A549 (cell line): ENCODE data around the gene SHC4. TPM values are rescaled to one million over a fixed set of nuclear protein-coding genes. Genes with fewer than 3 reads are reported as not detected.

ENCODE experiments used
- ATAC-seq, 2 experiments: fragments of 200-7000 bp in 1 of 2; fragments of >200 bp in 1 of 2; cut with Nextera tagmentation in 1 of 2; cut with Tn5 transposase in 1 of 2; 3 replicates each; pipeline versions ENCODE4 v1.8.0 to v1.9.1; 2018 to 2020; ENCODE audit warnings: mild to moderate bottlenecking in 1 of 2, moderate library complexity in 1 of 2
- CTCF ChIA-PET: fragments of 300-600 bp; sonication (Branson Sonifier 250); formaldehyde crosslinking; extraction: SDS; loops from one replicate; lab custom pipeline; 2021; ENCODE audit warnings: antibody characterized with exemption, inconsistent platforms; lab: Yijun Ruan, JAX
- POLR2A ChIA-PET: fragments of 350-600 bp; formaldehyde crosslinking; extraction: SDS; loops from one replicate; lab custom pipeline; 2021; ENCODE audit warnings: antibody characterized with exemption, inconsistent platforms; lab: Yijun Ruan, JAX
- DNase-seq, 2 experiments: peaks; one replicate each; pipeline versions ENCODE4 v3.0.0 to v3.0.0-alpha.2; 2011 to 2016; ENCODE audit warnings: low read depth in 1 of 2, low spot score in 1 of 2
- FAIRE-seq: peaks from 2 replicates; lab custom pipeline; 2011; peaks lifted over from hg19 to GRCh38; lab: Jason Lieb, UNC
- H3K27ac ChIP-seq, 2 experiments: fragments of >200 bp; sonication (Bioruptor Twin); formaldehyde crosslinking; 3 replicates each; pipeline ENCODE4 v1.5.1; 2016 to 2017
- H3K4me1 ChIP-seq: fragments of >200 bp; sonication (Bioruptor Twin); formaldehyde crosslinking; 3 replicates; pipeline ENCODE4 v1.6.1; 2016
- H3K4me2 ChIP-seq: fragments of >200 bp; sonication (Bioruptor Twin); formaldehyde crosslinking; 3 replicates; pipeline ENCODE4 v1.6.1; 2016
- H3K4me3 ChIP-seq: fragments of >200 bp; sonication (Bioruptor Twin); formaldehyde crosslinking; 3 replicates; pipeline ENCODE4 v1.5.1; 2016
- H3K9me3 ChIP-seq: fragments of >200 bp; sonication (Bioruptor Twin); formaldehyde crosslinking; 3 replicates; pipeline ENCODE4 v1.6.1; 2016
- CBX2 ChIP-seq: fragments of 200-600 bp; sonication (generic); IDR thresholded peaks from 2 replicates; pipeline ENCODE4 v1.6.1; 2016; ENCODE audit warnings: low read depth, mild to moderate bottlenecking, borderline replicate concordance
- CEBPB ChIP-seq, 2 experiments: fragments of >200 bp in 1 of 2; sonication (Bioruptor Twin) in 1 of 2; formaldehyde crosslinking in 1 of 2; IDR thresholded peaks; 2 replicates each; pipeline ENCODE4 v1.6.1; 2012 to 2016
- CTCF ChIP-seq: fragments of >200 bp; sonication (Bioruptor Twin); formaldehyde crosslinking; IDR thresholded peaks from 3 replicates; pipeline ENCODE4 v1.5.1; 2016
- ELK1 ChIP-seq: fragments of 150-350 bp; IDR thresholded peaks from 2 replicates; pipeline ENCODE4 v1.6.1; 2014; ENCODE audit warnings: low read depth, mild to moderate bottlenecking, low read length
- EP300 ChIP-seq, 2 experiments: fragments of >200 bp; sonication (Bioruptor Twin); formaldehyde crosslinking; IDR thresholded peaks; 2 replicates in 1 of 2; 3 replicates in 1 of 2; pipeline ENCODE4 v1.6.1; 2016 to 2017
- GATA3 ChIP-seq: IDR thresholded peaks from 2 replicates; pipeline ENCODE4 v1.6.1; 2012; ENCODE audit warnings: borderline replicate concordance
- HEYL ChIP-seq: fragments of 250-450 bp; sonication (Bioruptor Pico); IDR thresholded peaks from 2 replicates; pipeline ENCODE4 v1.8.0; 2021; ENCODE audit warnings: mild to moderate bottlenecking, moderate library complexity
- HOXB5 ChIP-seq: fragments of 250-450 bp; sonication (Bioruptor Pico); IDR thresholded peaks from 2 replicates; pipeline ENCODE4 v1.5.0; 2020; ENCODE audit warnings: mild to moderate bottlenecking, moderate library complexity
- MAFK ChIP-seq: fragments of 450-650 bp; IDR thresholded peaks from 2 replicates; pipeline ENCODE4 v1.6.1; 2014; ENCODE audit not compliant: partially characterized antibody
- PBX3 ChIP-seq: IDR thresholded peaks from 2 replicates; pipeline ENCODE4 v1.6.1; 2012
- RAD21 ChIP-seq, 2 experiments: fragments of >200 bp in 1 of 2; sonication (Bioruptor Twin) in 1 of 2; formaldehyde crosslinking in 1 of 2; IDR thresholded peaks in 1 of 2; conservative IDR thresholded peaks in 1 of 2; 2 replicates in 1 of 2; 3 replicates in 1 of 2; pipeline ENCODE4 v1.6.1; 2012 to 2018; ENCODE audit warnings: inconsistent platforms in 1 of 2
- RNF2 ChIP-seq: fragments of 200-600 bp; sonication (generic); IDR thresholded peaks from 2 replicates; pipeline ENCODE4 v1.6.1; 2016; ENCODE audit warnings: low read depth, mild to moderate bottlenecking, antibody characterized with exemption, moderate library complexity, borderline replicate concordance
- SMC3 ChIP-seq: fragments of >200 bp; sonication (Bioruptor Twin); formaldehyde crosslinking; IDR thresholded peaks from 3 replicates; pipeline ENCODE4 v1.6.1; 2018; ENCODE audit warnings: inconsistent platforms
- TFCP2L1 ChIP-seq: fragments of 250-450 bp; sonication (Bioruptor Pico); IDR thresholded peaks from 2 replicates; pipeline ENCODE4 v1.5.0; 2021; ENCODE audit warnings: mild to moderate bottlenecking
- TP53 ChIP-seq: fragments of 250-450 bp; sonication (Bioruptor Pico); IDR thresholded peaks from 2 replicates; pipeline ENCODE4 v1.5.0; 2021; ENCODE audit warnings: mild to moderate bottlenecking, moderate library complexity
- USF2 ChIP-seq: fragments of 450-650 bp; IDR thresholded peaks from 2 replicates; pipeline ENCODE4 v1.6.1; 2014; ENCODE audit warnings: antibody characterized with exemption
- ZC3H11A ChIP-seq: fragments of 450-650 bp; IDR thresholded peaks from 2 replicates; pipeline ENCODE4 v1.6.1; 2014; ENCODE audit warnings: antibody characterized with exemption, mild to moderate bottlenecking
- WGBS: methylation state at CpG from one replicate; pipeline ENCODE4 v1.1.6; 2017; ENCODE audit errors: missing lambda C conversion rate; 5-methylcytosine and 5-hydroxymethylcytosine counted together
- polyA plus RNA-seq, 4 experiments: library from polyadenylated mRNA; depleted of rRNA in 3 of 4; stranded (reverse); fragments of >200 nt; fragmentation: RNase III in 1 of 4; extraction: RNeasy Plus Mini Kit Qiagen cat#74134 plus additional on column Dnase treatment in 1 of 4; gene quantifications; 2 replicates in 3 of 4; 3 replicates in 1 of 4; pipeline ENCODE4 v1.2.3, GENCODE V29; 2011 to 2017

Gene SHC4
- polyA plus RNA-seq, 2 of the 4 experiments (the other 2 are of a cell fraction): 0.08 to 0.16 TPM

GRCh38 chr15:48967336-48967735, 3.6 kb upstream of the SHC4 start:
- no peak for FAIRE-seq
- no peak overlapping the region for H3K27ac ChIP-seq
- TF ChIP-seq HOXB5 (no peak), EP300 (IDR thresholded peaks at IDR 0.05) (no peak), CBX2 (no peak), TP53 (CRISPR knock-in tag) (no peak), ELK1 (no peak), GATA3 (no peak), USF2 (no peak)
- CTCF ChIA-PET: interaction anchor here (4.4 to 6.8 kb wide), 2 partner anchors 9 to 106 kb away, joined by 27 to 144 read pairs; no protein-coding TSS in a partner anchor
- no peaks in the 10 kb centered on the region for H3K9me3 ChIP-seq
- ATAC-seq: no peak
- no peaks in the 10 kb centered on the region for H3K4me1 ChIP-seq
- POLR2A ChIA-PET: no interaction called here
- no peak for DNase-seq
- no peak overlapping the region for H3K4me3 ChIP-seq
- H3K4me2 ChIP-seq: no peak overlapping the region

- ChIA-PET CTCF (interaction anchor here (0.6 to 6.8 kb wide), 15 partner anchors 10 to 1173 kb away, joined by 3 to 144 read pairs (median 4); partner anchors contain the start of gene EID1), POLR2A (interaction anchor here (1.0 to 1.9 kb wide), 3 partner anchors 9 to 105 kb away, joined by 3 to 7 read pairs (median 6); partner anchors contain the start of gene EID1)
- 24% methylated on average over 2 of the region's 2 CpGs for WGBS
- no peak for ATAC-seq
- Histone ChIP-seq H3K4me3 (no peak overlapping the region), H3K27ac (no peak overlapping the region), H3K9me3 (no peaks in the 10 kb centered on the region), H3K4me1 (no peaks in the 10 kb centered on the region), H3K4me2 (no peak overlapping the region)
- TF ChIP-seq HEYL (CRISPR knock-in tag): no peak
- no peak for TF ChIP-seq MAFK
- no peak for TF ChIP-seq PBX3
- DNase-seq: no peak
- FAIRE-seq: no peak
Measured at GRCh38 chr15:48966595-48967301, 3.0 kb upstream of the SHC4 start.

GRCh38 chr15:48965972-48966371, 2.3 kb upstream of the SHC4 start:
- TF ChIP-seq SMC3 (peak; percentile 49; the same call in 2 of the 3 replicates), TFCP2L1 (CRISPR knock-in tag) (no peak), CEBPB (IDR thresholded peaks at IDR 0.05) (peak; percentile 48 to 52; a peak in 3 of 4 replicates), ZC3H11A (no peak), RNF2 (no peak), RAD21 (conservative IDR thresholded peaks at IDR 0.05 in 1 of 2, IDR thresholded peaks at IDR 0.05 in 1 of 2) (peak; percentile 53 to 58), USF2 (no peak), CTCF (peak; percentile 27; the same call in 2 of the 3 replicates)
- POLR2A ChIA-PET: interaction anchor here (1.0 to 1.9 kb wide), 3 partner anchors 10 to 104 kb away, joined by 3 to 7 read pairs (median 6); partner anchors contain the start of gene EID1
- FAIRE-seq (no peak), ATAC-seq (peak; percentile 67 to 72; a peak in 5 of 6 replicates), DNase-seq (peak; percentile 9 to 56)
- CTCF ChIA-PET: interaction anchor here (0.6 to 6.8 kb wide), 19 partner anchors 8 to 1179 kb away, joined by 3 to 144 read pairs (median 4); partner anchors contain the start of gene EID1
- Histone ChIP-seq H3K4me1 (no peaks in the 10 kb centered on the region), H3K27ac (no peak overlapping the region), H3K4me3 (no peak overlapping the region), H3K4me2 (no peak overlapping the region), H3K9me3 (no peaks in the 10 kb centered on the region)
